ENCODE measurements around the gene RAPGEFL1. TPM values are rescaled to one million over a fixed set of nuclear protein-coding genes. Genes with fewer than 3 reads are reported as not detected.

The RAPGEFL1 gene
- total RNA-seq, 3 donors from 2014 or later (not counting 1 experiment from before 2014, with no cell fraction given), result 4.7 to 9.0 (median 6.7) TPM

Other genes with a start within 250 kb of the RAPGEFL1 start
- gene ORMDL3, start 249.9 kb upstream of the RAPGEFL1 start, total RNA-seq, result 100 to 1,000 TPM in 1 of 3 donors, 10 to 100 TPM in 2; 61.6 to 121 (median 77.2) TPM
- not detected for gene LRRC3C, start 249.7 kb upstream of the RAPGEFL1 start, total RNA-seq
- gene GSDMA, start 214.5 kb upstream of the RAPGEFL1 start, total RNA-seq, result 1 to 10 TPM; 1.1 to 3.2 (median 2.1) TPM
- gene PSMD3, start 196.7 kb upstream of the RAPGEFL1 start, total RNA-seq, result 10 to 100 TPM; 66.1 to 83.8 (median 78.9) TPM
- not detected for gene CSF3, start 162.0 kb upstream of the RAPGEFL1 start, total RNA-seq
- gene MED24, start 123.1 kb upstream of the RAPGEFL1 start, total RNA-seq, result 100 to 1,000 TPM; 115 to 141 (median 126) TPM
- gene THRA, start 114.5 kb upstream of the RAPGEFL1 start, total RNA-seq, result 10 to 100 TPM; 40.8 to 55.7 (median 42.3) TPM
- gene NR1D1, start 76.9 kb upstream of the RAPGEFL1 start, total RNA-seq, result 10 to 100 TPM in 1 of 3 donors, 1 to 10 TPM in 2; 8.8 to 10.1 (median 9.9) TPM
- 100 to 1,000 TPM in 2 of 3 donors, 10 to 100 TPM in 1; 99.0 to 124 (median 110) TPM for gene MSL1, start 55.5 kb upstream of the RAPGEFL1 start, total RNA-seq
- gene CASC3, start 36.9 kb upstream of the RAPGEFL1 start, total RNA-seq, result 100 to 1,000 TPM; 178 to 213 (median 187) TPM
- 10 to 100 TPM; 43.2 to 47.4 (median 43.9) TPM for gene WIPF2, start 41.8 kb downstream of the RAPGEFL1 start, total RNA-seq
- gene CDC6, start 110.4 kb downstream of the RAPGEFL1 start, total RNA-seq, result 1 to 10 TPM; 3.4 to 4.9 (median 3.8) TPM
- 10 to 100 TPM; 75.9 to 94.6 (median 79.1) TPM for gene RARA, start 131.7 kb downstream of the RAPGEFL1 start, total RNA-seq
- not detected for gene GJD3, start 187.3 kb downstream of the RAPGEFL1 start, total RNA-seq
- gene TOP2A, start 240.4 kb downstream of the RAPGEFL1 start, total RNA-seq, result 1 to 10 TPM; 2.0 to 6.4 (median 4.6) TPM